ENCODE measurements around the gene RBM39.
"Not testable (repeated sequence)": the region's sequence is repeated elsewhere in the genome, so short reads cannot be mapped to it uniquely, and the experiment has no call there.

RBM39 gene

GRCh38 chr20:35724321-35725230 lies 17.5 kb downstream of the RBM39 start:
- DNase-seq, result no peak

- not testable (repeated sequence) for DNase-seq
Observed at GRCh38 chr20:35723652-35724320, 18.3 kb downstream of the RBM39 start.

- DNase-seq, result not testable (repeated sequence)
Observed at GRCh38 chr20:35723275-35723639, 18.8 kb downstream of the RBM39 start.

- no peak for DNase-seq
Observed at GRCh38 chr20:35721621-35722020, 20.4 kb downstream of the RBM39 start.

GRCh38 chr20:35721219-35721618 lies 20.8 kb downstream of the RBM39 start:
- no peak for DNase-seq

- DNase-seq, result no peak
Observed at GRCh38 chr20:35720165-35721123, 21.6 kb downstream of the RBM39 start.

- DNase-seq, result no peak
Observed at GRCh38 chr20:35719717-35720116, 22.3 kb downstream of the RBM39 start.

GRCh38 chr20:35718972-35719635 lies 23.0 kb downstream of the RBM39 start:
- no peak for DNase-seq

GRCh38 chr20:35718321-35718720 lies 23.7 kb downstream of the RBM39 start:
- DNase-seq, result not testable (repeated sequence)

- no peak for DNase-seq
Observed at GRCh38 chr20:35716330-35716729, 25.7 kb downstream of the RBM39 start.

GRCh38 chr20:35715652-35716051 lies 26.4 kb downstream of the RBM39 start:
- no peak for DNase-seq

- DNase-seq, result no peak
Observed at GRCh38 chr20:35714127-35714526, 27.9 kb downstream of the RBM39 start.

- DNase-seq, result not testable (repeated sequence)
Observed at GRCh38 chr20:35713120-35713519, 28.9 kb downstream of the RBM39 start.

GRCh38 chr20:35711588-35712209 lies 30.4 kb downstream of the RBM39 start:
- DNase-seq, result no peak

GRCh38 chr20:35710884-35711587 lies 31.0 kb downstream of the RBM39 start:
- DNase-seq, result no peak

- no peak for DNase-seq
Observed at GRCh38 chr20:35710039-35710438, 32.0 kb downstream of the RBM39 start.

- no peak for DNase-seq
Observed at GRCh38 chr20:35709259-35709658, 32.8 kb downstream of the RBM39 start.

GRCh38 chr20:35708502-35708901 lies 33.6 kb downstream of the RBM39 start:
- no peak for DNase-seq

GRCh38 chr20:35706591-35707529 lies 35.2 kb downstream of the RBM39 start:
- not testable (repeated sequence) for DNase-seq

GRCh38 chr20:35705894-35706293 lies 36.2 kb downstream of the RBM39 start:
- DNase-seq, result not testable (repeated sequence)

Data from DMS79 treated with DMSO at 0.1 percent for 48 hours (cell line).